HL-60/S4 treated with phorbol 12-myristate 13-acetate at 8.2 ng/mL for 4 days and 3 days (cell line): ENCODE data around the gene PDE5A.

Experiments
- in situ Hi-C: fragments of 300-500 bp; cut with MboI; formaldehyde crosslinking; loops from 2 replicates; pipeline ENCODE4 v1.15.0; 2022; ENCODE audit warnings: low sequenced_read_pairs

PDE5A gene

GRCh38 chr4:119525005-119525749 lies 103.4 kb downstream of the PDE5A start:
- in situ Hi-C loops = no loop called here

GRCh38 chr4:119523399-119523798 lies 105.2 kb downstream of the PDE5A start:
- in situ Hi-C loops = no loop called here

- in situ Hi-C loops = no loop called here
Measured at GRCh38 chr4:119521268-119521667, 107.3 kb downstream of the PDE5A start.

GRCh38 chr4:119518915-119519410 lies 109.6 kb downstream of the PDE5A start:
- in situ Hi-C loops = no loop called here

- in situ Hi-C loops = no loop called here
Measured at GRCh38 chr4:119518230-119518892, 110.2 kb downstream of the PDE5A start.

GRCh38 chr4:119517361-119518229 lies 111.0 kb downstream of the PDE5A start:
- in situ Hi-C loops = no loop called here

- in situ Hi-C loops = no loop called here
Measured at GRCh38 chr4:119512398-119512797, 116.2 kb downstream of the PDE5A start.

- in situ Hi-C loops = no loop called here
Measured at GRCh38 chr4:119510395-119511149, 118.0 kb downstream of the PDE5A start.

GRCh38 chr4:119508281-119508680 lies 120.3 kb downstream of the PDE5A start:
- in situ Hi-C loops = no loop called here

GRCh38 chr4:119506806-119507205 lies 121.8 kb downstream of the PDE5A start:
- in situ Hi-C loops = no loop called here

GRCh38 chr4:119504616-119505015 lies 124.0 kb downstream of the PDE5A start:
- in situ Hi-C loops = no loop called here

- in situ Hi-C loops = no loop called here
Measured at GRCh38 chr4:119501740-119502139, 126.9 kb downstream of the PDE5A start.

GRCh38 chr4:119498527-119498926 lies 130.1 kb downstream of the PDE5A start:
- in situ Hi-C loops = no loop called here

- in situ Hi-C loops = no loop called here
Measured at GRCh38 chr4:119493886-119494285, 134.7 kb downstream of the PDE5A start.

GRCh38 chr4:119493419-119493818 lies 135.2 kb downstream of the PDE5A start:
- in situ Hi-C loops = no loop called here

GRCh38 chr4:119490335-119490734 lies 138.3 kb downstream of the PDE5A start:
- in situ Hi-C loops = no loop called here

GRCh38 chr4:119489305-119489704 lies 139.3 kb downstream of the PDE5A start:
- in situ Hi-C loops = no loop called here

GRCh38 chr4:119480331-119480730 lies 148.3 kb downstream of the PDE5A start:
- in situ Hi-C loops = no loop called here

GRCh38 chr4:119479835-119480234 lies 148.8 kb downstream of the PDE5A start:
- in situ Hi-C loops = no loop called here

- in situ Hi-C loops = no loop called here
Measured at GRCh38 chr4:119479180-119479808, 149.3 kb downstream of the PDE5A start.
